Lower lobe of right lung (tissue), 2 donors: ENCODE data around the gene AK9. TPM values are rescaled to one million over a fixed set of nuclear protein-coding genes. Genes with fewer than 3 reads are reported as not detected.
"Not testable (repeated sequence)": the region's sequence is repeated elsewhere in the genome, so short reads cannot be mapped to it uniquely, and the experiment has no call there.

Experiments
- ATAC-seq, 2 donors: fragments of 200-7000 bp; cut with Tn5 transposase; one replicate each; pipeline ENCODE4 v1.9.1; 2020 to 2022; ENCODE audit warnings: mild to moderate bottlenecking in 2 of 2, moderate library complexity in 2 of 2
- DNase-seq: peaks from one replicate; pipeline ENCODE4 v3.0.0-alpha.2; 2020
- H3K27ac ChIP-seq: fragments of 200-600 bp; one replicate; pipeline ENCODE4 v1.8.0; 2022
- H3K27me3 ChIP-seq: fragments of 200-600 bp; one replicate; pipeline ENCODE4 v1.8.0; 2022; ENCODE audit warnings: low read depth
- H3K36me3 ChIP-seq: fragments of 200-600 bp; one replicate; pipeline ENCODE4 v1.8.0; 2022; ENCODE audit warnings: mild to moderate bottlenecking
- H3K4me1 ChIP-seq: fragments of 200-600 bp; one replicate; pipeline ENCODE4 v1.8.0; 2022
- H3K4me3 ChIP-seq: fragments of 200-600 bp; one replicate; pipeline ENCODE4 v1.8.0; 2022; ENCODE audit warnings: mild to moderate bottlenecking
- H3K9me3 ChIP-seq: fragments of 200-600 bp; one replicate; pipeline ENCODE4 v1.8.0; 2022
- intact Hi-C: fragments of 100-400 bp; cut with DNase I; formaldehyde crosslinking; loops from one replicate; pipeline ENCODE4 v1.11.0; 2022
- total RNA-seq: library from RNA; stranded (reverse); fragmentation: NEBNext Ultra II Directional; extraction: Animal tissue kit (Norgen Biotek cat#: 25700); gene quantifications from one replicate; pipeline ENCODE4 v1.2.1, GENCODE V29; 2021
- TF ChIP-seq, protein P1 (sequence below): fragments of 200-600 bp; IDR thresholded peaks from one replicate; pipeline ENCODE4 v1.8.0; 2022; ENCODE audit warnings: antibody characterized with exemption, mild to moderate bottlenecking
- donor health status: DM: no; HTN: yes; CAD: no; lungs with severe emphysema.

The AK9 gene
- total RNA-seq, 1 donor from 2014 or later: 13.9 TPM

DNA sequence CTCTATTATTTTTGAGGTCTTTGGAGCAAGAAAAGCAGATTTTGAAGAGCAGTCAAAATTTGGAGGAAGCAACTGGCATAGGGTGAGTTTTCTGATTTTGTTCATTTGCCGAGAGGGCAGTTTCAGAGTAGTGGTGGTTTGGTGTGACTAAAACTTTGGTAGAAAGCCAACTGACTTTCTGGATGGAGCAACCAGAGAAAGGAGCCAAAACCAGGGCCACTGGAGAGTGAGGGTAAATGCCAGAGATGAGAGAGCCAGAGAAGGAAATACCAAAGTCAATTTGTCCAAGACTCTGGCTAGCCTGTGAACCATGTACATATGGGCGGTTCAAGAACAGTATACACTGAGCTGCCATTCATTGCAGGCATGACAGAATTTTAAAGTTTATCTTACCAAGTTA is 167.5 kb downstream of the AK9 start:
- no peak overlapping the region for H3K27ac ChIP-seq
- H3K36me3 ChIP-seq: no peaks in the 10 kb centered on the region
- no peaks in the 10 kb centered on the region for H3K9me3 ChIP-seq
- DNase-seq: no peak
- intact Hi-C loops: no loop called here
- H3K4me1 ChIP-seq: no peaks in the 10 kb centered on the region
- TF ChIP-seq, protein P1, sequence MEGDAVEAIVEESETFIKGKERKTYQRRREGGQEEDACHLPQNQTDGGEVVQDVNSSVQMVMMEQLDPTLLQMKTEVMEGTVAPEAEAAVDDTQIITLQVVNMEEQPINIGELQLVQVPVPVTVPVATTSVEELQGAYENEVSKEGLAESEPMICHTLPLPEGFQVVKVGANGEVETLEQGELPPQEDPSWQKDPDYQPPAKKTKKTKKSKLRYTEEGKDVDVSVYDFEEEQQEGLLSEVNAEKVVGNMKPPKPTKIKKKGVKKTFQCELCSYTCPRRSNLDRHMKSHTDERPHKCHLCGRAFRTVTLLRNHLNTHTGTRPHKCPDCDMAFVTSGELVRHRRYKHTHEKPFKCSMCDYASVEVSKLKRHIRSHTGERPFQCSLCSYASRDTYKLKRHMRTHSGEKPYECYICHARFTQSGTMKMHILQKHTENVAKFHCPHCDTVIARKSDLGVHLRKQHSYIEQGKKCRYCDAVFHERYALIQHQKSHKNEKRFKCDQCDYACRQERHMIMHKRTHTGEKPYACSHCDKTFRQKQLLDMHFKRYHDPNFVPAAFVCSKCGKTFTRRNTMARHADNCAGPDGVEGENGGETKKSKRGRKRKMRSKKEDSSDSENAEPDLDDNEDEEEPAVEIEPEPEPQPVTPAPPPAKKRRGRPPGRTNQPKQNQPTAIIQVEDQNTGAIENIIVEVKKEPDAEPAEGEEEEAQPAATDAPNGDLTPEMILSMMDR: no peak
- ATAC-seq: no peak
- no peak overlapping the region for H3K4me3 ChIP-seq
- no peaks in the 10 kb centered on the region for H3K27me3 ChIP-seq

- Histone ChIP-seq H3K36me3 (no peaks in the 10 kb centered on the region), H3K27me3 (no peaks in the 10 kb centered on the region), H3K4me1 (no peaks in the 10 kb centered on the region), H3K9me3 (no peaks in the 10 kb centered on the region), H3K4me3 (no peak overlapping the region), H3K27ac (no peak overlapping the region)
- TF ChIP-seq, protein P1: no peak
- ATAC-seq (no peak), DNase-seq (no peak)
- intact Hi-C loops: no loop called here
These were observed 169.9 kb downstream of the AK9 start for GRCh38 chr6:109521080-109521479.

DNA sequence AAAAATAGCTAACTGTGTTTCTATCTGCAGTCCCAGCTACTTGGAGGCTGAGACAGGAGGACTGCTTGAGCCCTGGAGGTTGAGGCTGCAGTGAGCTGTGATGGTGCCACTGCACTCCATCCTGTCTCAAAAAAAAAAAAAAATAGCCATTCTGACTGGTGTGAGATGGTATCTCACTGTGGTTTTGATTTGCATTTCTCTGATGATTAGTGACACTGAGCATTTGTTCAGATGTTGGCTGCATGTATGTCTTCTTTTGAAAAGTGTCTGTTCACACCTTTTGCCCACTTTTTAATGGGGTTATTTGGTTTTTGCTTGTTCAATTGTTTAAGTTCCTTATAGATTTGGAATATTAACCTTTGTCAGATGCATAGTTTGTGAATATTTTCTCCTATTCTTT is 171.4 kb downstream of the AK9 start:
- DNase-seq, H3K4me3 ChIP-seq, H3K9me3 ChIP-seq, intact Hi-C loops, H3K4me1 ChIP-seq, H3K27me3 ChIP-seq, ATAC-seq, H3K36me3 ChIP-seq, H3K27ac ChIP-seq: not testable (repeated sequence)

DNA sequence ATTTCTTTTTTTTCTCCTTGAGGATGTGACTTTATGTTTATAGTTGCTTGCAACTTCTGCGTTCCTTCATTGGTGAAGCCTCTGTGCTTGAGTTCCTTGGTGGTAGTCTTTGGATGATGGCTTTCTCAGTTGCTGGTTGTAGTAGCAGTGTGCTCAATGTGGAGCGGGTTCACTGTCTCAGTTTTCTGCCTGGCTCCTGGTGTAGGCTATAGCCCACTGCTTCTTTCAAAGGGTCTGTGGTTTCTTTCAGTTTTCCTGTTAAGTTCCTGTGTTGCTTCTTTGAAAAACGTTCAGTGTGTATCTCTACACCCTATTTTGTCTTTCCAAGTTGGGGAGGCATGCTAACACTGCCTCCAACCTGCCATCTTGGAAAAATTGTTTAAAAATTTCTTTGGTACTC is 174.1 kb downstream of the AK9 start:
- intact Hi-C loops: no loop called here
- Histone ChIP-seq H3K9me3 (no peaks in the 10 kb centered on the region), H3K4me3 (no peak overlapping the region), H3K27me3 (no peaks in the 10 kb centered on the region), H3K4me1 (no peaks in the 10 kb centered on the region), H3K27ac (no peak overlapping the region), H3K36me3 (no peaks in the 10 kb centered on the region)
- TF ChIP-seq, protein P1: no peak
- no peak for ATAC-seq
- no peak for DNase-seq

DNA sequence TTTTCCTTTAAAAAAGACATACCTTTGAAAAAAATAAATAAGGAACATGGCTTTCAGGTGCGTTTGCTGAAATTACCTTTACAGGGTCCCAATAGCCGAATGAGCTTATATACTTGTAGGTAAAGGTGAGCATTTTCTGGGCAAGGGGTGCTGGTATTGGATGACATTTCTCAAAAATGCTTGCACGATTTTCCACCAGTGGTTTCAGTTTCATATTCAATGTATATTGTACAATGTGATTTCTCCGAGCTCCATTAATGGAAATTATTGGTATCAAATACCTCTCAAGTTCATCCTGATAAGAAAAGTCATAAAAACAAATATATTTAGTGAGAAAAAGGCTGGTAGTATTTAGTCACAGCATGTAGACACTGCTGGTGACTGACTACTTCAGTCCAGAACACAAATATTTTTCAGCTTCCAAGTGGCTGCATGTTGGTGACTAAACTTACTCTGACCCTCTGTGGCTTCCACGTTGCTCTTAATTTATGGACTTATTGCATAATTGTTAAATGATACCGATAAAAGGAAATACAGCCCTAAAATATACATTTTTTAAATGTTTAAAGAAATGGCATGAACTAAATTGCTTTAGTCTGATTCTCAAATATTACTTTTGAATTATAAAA is 175.1 kb downstream of the AK9 start:
- Histone ChIP-seq H3K9me3 (no peaks in the 10 kb centered on the region), H3K27ac (no peak overlapping the region), H3K36me3 (no peaks in the 10 kb centered on the region), H3K4me3 (peak overlapping the region; percentile 29), H3K27me3 (no peaks in the 10 kb centered on the region), H3K4me1 (no peaks in the 10 kb centered on the region)
- TF ChIP-seq, protein P1: no peak
- DNase-seq (no peak), ATAC-seq (peak in 1 of 2 donors; percentile 77)
- intact Hi-C loops: no loop called here

- no peaks in the 10 kb centered on the region for H3K36me3 ChIP-seq
- no peaks in the 10 kb centered on the region for H3K9me3 ChIP-seq
- ATAC-seq (no peak), DNase-seq (no peak)
- H3K27ac ChIP-seq: no peak overlapping the region
- no peaks in the 10 kb centered on the region for H3K4me1 ChIP-seq
- intact Hi-C loops: no loop called here
- TF ChIP-seq, protein P1: no peak
- H3K4me3 ChIP-seq: no peak overlapping the region
- H3K27me3 ChIP-seq: no peaks in the 10 kb centered on the region
These were observed 176.1 kb downstream of the AK9 start for GRCh38 chr6:109514946-109515345.
